GM19099 (cell line): ENCODE measurements around the gene ADAMTS6.

ENCODE experiments used
- POLR2A ChIP-seq: IDR thresholded peaks from 3 replicates; pipeline ENCODE4 v1.6.1; 2011; ENCODE audit warnings: low read depth; ENCODE audit not compliant: insufficient read length; ENCODE audit errors: extremely low read depth

ADAMTS6 gene

GRCh38 chr5:65478336-65478735, 3.4 kb downstream of the ADAMTS6 start:
- no peak for TF ChIP-seq POLR2A

- no peak for TF ChIP-seq POLR2A
Observed at GRCh38 chr5:65475895-65476294, 5.8 kb downstream of the ADAMTS6 start.

GRCh38 chr5:65475336-65475735, 6.4 kb downstream of the ADAMTS6 start:
- TF ChIP-seq POLR2A, result no peak

GRCh38 chr5:65474130-65474711, 7.5 kb downstream of the ADAMTS6 start:
- no peak for TF ChIP-seq POLR2A

- no peak for TF ChIP-seq POLR2A
Observed at GRCh38 chr5:65468633-65469032, 13.1 kb downstream of the ADAMTS6 start.

- TF ChIP-seq POLR2A, result no peak
Observed at GRCh38 chr5:65462139-65462705, 19.5 kb downstream of the ADAMTS6 start.

- no peak for TF ChIP-seq POLR2A
Observed at GRCh38 chr5:65461490-65461889, 20.2 kb downstream of the ADAMTS6 start.

- TF ChIP-seq POLR2A, result no peak
Observed at GRCh38 chr5:65459995-65460394, 21.7 kb downstream of the ADAMTS6 start.

- TF ChIP-seq POLR2A, result no peak
Observed at GRCh38 chr5:65455064-65455463, 26.7 kb downstream of the ADAMTS6 start.

GRCh38 chr5:65451436-65451835, 30.3 kb downstream of the ADAMTS6 start:
- TF ChIP-seq POLR2A, result no peak

- TF ChIP-seq POLR2A, result no peak
Observed at GRCh38 chr5:65446682-65447081, 35.0 kb downstream of the ADAMTS6 start.

- no peak for TF ChIP-seq POLR2A
Observed at GRCh38 chr5:65441800-65442199, 39.9 kb downstream of the ADAMTS6 start.

GRCh38 chr5:65440456-65440855, 41.3 kb downstream of the ADAMTS6 start:
- no peak for TF ChIP-seq POLR2A

GRCh38 chr5:65434122-65434521, 47.6 kb downstream of the ADAMTS6 start:
- no peak for TF ChIP-seq POLR2A

GRCh38 chr5:65426656-65427055, 55.1 kb downstream of the ADAMTS6 start:
- TF ChIP-seq POLR2A, result no peak

- no peak for TF ChIP-seq POLR2A
Observed at GRCh38 chr5:65423623-65424022, 58.1 kb downstream of the ADAMTS6 start.

- TF ChIP-seq POLR2A, result no peak
Observed at GRCh38 chr5:65418661-65419060, 63.1 kb downstream of the ADAMTS6 start.

GRCh38 chr5:65413822-65414221, 67.9 kb downstream of the ADAMTS6 start:
- TF ChIP-seq POLR2A, result no peak

- no peak for TF ChIP-seq POLR2A
Observed at GRCh38 chr5:65412842-65413241, 68.9 kb downstream of the ADAMTS6 start.
